DND-41 (cell line): ENCODE data around the gene LYRM4.

Source experiments
- CTCF ChIP-seq: IDR thresholded peaks from 2 replicates; pipeline ENCODE4 v1.5.1; 2012; ENCODE audit warnings: borderline replicate concordance, low read length, moderate library complexity, mild to moderate bottlenecking; ENCODE audit not compliant: poor library complexity, severe bottlenecking; ENCODE audit errors: extremely low read depth
- EZH2 ChIP-seq: IDR thresholded peaks from 3 replicates; pipeline ENCODE4 v1.6.1; 2012; ENCODE audit warnings: borderline replicate concordance, low read depth, mild to moderate bottlenecking, moderate library complexity, low read length, inconsistent platforms; ENCODE audit not compliant: severe bottlenecking

GRCh38 chr6:5271926-5272325 lies 11.2 kb upstream of the LYRM4 start:
- TF ChIP-seq CTCF = no peak
- TF ChIP-seq EZH2 = no peak
